Measurements from ENCODE around the gene FGF1.

The FGF1 gene

DNA sequence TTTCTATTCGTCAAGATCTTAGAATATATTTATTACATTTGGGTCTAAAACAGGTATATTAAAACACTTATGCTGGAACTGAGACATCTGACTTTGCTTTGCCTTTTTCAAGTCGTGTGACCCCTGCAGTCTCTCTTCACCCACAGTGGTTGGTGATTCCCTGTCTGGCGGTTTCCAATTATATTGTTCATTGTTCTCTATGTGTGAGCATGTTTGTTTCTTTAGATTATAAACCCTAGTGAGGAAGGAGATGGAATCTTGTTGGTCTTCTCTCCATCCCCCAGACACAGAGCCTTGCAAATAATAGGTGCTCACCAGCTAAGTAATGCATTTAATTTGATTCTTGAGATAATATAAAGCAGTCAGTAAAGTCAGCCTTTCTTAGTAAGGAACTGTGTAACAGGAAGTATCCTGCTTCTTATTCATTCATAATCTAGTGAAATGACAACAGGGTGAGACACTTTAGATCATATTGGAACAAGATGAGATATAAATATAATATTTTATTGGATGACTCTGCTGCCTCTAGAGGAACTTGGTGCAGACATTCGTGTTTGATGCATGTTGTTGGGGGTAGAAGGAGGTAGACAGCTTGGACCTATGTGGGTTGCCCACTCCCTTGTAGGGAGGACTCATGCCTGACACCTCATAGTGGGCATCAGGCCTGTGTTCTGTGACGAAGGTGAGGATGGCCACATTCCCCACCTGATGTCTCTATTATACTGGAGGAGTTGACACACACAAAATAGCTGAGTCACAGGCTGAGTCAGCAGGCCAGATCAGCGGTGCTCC lies 88.1 kb downstream of the FGF1 start:
- Histone ChIP-seq H3K27ac (no peak overlapping the region), H3K4me2 (ENCODE audit: low read length) (no peak overlapping the region), H3K79me2 (no peaks in the 10 kb centered on the region), H3K9ac (no peak overlapping the region), H3K4me1 (peaks cover 3% of the 10 kb centered on the region), H3K9me3 (ENCODE audit: control insufficient read depth, low read length) (no peaks in the 10 kb centered on the region), H2AFZ (no peak overlapping the region), H3K27me3 (ENCODE audit: control insufficient read depth, insufficient read depth, low read length) (no peaks in the 10 kb centered on the region), H3K36me3 (ENCODE audit: control insufficient read depth, insufficient read depth, low read length) (no peaks in the 10 kb centered on the region), H3K4me3 (ENCODE audit: low read depth, low read length) (no peak overlapping the region)
- TF ChIP-seq, protein P1, sequence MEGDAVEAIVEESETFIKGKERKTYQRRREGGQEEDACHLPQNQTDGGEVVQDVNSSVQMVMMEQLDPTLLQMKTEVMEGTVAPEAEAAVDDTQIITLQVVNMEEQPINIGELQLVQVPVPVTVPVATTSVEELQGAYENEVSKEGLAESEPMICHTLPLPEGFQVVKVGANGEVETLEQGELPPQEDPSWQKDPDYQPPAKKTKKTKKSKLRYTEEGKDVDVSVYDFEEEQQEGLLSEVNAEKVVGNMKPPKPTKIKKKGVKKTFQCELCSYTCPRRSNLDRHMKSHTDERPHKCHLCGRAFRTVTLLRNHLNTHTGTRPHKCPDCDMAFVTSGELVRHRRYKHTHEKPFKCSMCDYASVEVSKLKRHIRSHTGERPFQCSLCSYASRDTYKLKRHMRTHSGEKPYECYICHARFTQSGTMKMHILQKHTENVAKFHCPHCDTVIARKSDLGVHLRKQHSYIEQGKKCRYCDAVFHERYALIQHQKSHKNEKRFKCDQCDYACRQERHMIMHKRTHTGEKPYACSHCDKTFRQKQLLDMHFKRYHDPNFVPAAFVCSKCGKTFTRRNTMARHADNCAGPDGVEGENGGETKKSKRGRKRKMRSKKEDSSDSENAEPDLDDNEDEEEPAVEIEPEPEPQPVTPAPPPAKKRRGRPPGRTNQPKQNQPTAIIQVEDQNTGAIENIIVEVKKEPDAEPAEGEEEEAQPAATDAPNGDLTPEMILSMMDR (IDR thresholded peaks at IDR 0.05): no peak

DNA sequence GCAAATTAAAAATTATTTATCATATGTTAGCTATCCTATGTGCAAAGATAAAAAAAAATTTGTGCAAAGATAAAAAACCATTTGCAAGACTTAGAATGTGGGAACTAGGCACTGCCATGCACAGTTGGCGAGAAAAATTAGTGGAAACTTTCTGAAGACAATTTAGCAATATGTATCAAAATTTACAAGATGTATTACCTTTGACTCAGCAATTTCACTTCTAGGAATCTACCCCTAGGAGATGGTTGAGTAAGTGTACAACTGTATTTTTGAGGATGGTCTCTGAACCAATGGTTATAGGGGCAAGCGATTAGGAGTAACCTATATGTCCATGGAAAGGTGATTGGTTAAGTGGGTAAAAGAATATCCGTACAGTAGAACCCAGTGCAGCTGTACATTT lies 88.9 kb downstream of the FGF1 start:
- H3K9ac ChIP-seq: no peak overlapping the region
- H3K36me3 ChIP-seq (ENCODE audit: control insufficient read depth, insufficient read depth, low read length): no peaks in the 10 kb centered on the region
- H3K4me2 ChIP-seq (ENCODE audit: low read length): no peak overlapping the region
- H3K79me2 ChIP-seq: no peaks in the 10 kb centered on the region
- peaks cover 3% of the 10 kb centered on the region for H3K4me1 ChIP-seq
- no peak overlapping the region for H3K4me3 ChIP-seq (ENCODE audit: low read depth, low read length)
- no peaks in the 10 kb centered on the region for H3K9me3 ChIP-seq (ENCODE audit: control insufficient read depth, low read length)
- H3K27ac ChIP-seq: no peak overlapping the region
- TF ChIP-seq, protein P1 (IDR thresholded peaks at IDR 0.05): no peak
- H2AFZ ChIP-seq: no peak overlapping the region
- H3K27me3 ChIP-seq (ENCODE audit: control insufficient read depth, insufficient read depth, low read length): no peaks in the 10 kb centered on the region

DNA sequence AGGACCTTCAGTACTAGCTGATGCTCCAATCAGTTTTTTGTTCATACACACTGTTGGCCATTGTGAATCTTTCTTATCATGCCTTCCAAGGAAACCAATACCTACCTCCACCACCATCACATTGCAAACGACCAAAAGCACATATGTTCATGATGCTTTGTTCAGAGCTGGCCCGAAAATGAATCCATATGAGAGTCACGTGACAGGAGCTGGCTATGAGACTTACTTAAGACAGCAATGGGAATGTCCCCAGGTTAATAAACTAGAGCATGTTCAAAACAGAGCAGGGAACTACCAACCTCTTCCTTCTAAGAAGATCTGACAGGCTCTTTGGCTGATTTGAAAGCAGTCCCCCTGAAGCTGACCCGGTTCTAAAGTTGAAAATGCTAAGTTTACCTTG lies 93.5 kb downstream of the FGF1 start:
- Histone ChIP-seq H3K4me1 (no peaks in the 10 kb centered on the region), H3K4me2 (ENCODE audit: low read length) (no peak overlapping the region), H3K79me2 (no peaks in the 10 kb centered on the region), H3K27me3 (ENCODE audit: control insufficient read depth, insufficient read depth, low read length) (no peaks in the 10 kb centered on the region), H3K9ac (no peak overlapping the region), H2AFZ (no peak overlapping the region), H3K27ac (no peak overlapping the region), H3K9me3 (ENCODE audit: control insufficient read depth, low read length) (no peaks in the 10 kb centered on the region), H3K4me3 (ENCODE audit: low read depth, low read length) (no peak overlapping the region), H3K36me3 (ENCODE audit: control insufficient read depth, insufficient read depth, low read length) (no peaks in the 10 kb centered on the region)
- TF ChIP-seq, protein P1 (IDR thresholded peaks at IDR 0.05): no peak

DNA sequence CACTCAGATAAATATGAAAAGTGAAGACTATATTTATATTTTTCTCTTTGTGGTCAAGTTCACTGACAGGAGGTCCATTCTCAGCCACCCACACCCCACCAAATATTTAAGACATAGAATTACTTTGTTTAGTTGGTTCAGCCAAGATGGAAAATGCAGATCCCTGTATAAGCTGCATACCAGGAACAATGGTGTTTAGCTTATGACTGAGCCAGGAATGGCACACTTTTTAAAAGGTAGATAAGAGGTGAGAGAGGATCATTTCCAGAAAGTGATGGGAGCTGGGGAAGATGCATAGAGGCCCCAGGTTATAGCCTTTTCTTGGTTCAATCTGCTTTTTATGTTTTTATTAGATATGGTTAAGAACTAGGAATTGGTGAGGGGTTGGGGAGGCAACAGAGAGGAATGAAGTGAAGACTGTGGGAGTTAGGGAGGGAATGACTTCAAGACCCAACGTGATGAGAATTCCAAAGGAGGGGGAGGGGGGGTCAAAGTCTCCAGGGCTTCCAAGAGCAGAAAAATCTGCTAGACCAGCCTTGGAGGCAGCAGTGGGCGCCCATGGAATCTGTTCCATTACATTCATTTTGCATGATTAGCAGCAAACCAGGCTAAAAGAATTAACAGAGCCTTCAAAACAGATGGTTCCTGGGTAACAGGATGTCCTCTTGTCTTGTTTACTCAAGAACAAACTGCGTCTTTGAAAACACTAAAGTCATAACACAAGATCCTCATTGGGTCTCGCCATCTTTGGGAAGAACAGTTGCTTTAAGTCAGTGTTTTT lies 95.2 kb downstream of the FGF1 start:
- no peaks in the 10 kb centered on the region for H3K79me2 ChIP-seq
- no peaks in the 10 kb centered on the region for H3K9me3 ChIP-seq (ENCODE audit: control insufficient read depth, low read length)
- TF ChIP-seq, protein P1 (IDR thresholded peaks at IDR 0.05): no peak
- H3K27me3 ChIP-seq (ENCODE audit: control insufficient read depth, insufficient read depth, low read length): no peaks in the 10 kb centered on the region
- no peaks in the 10 kb centered on the region for H3K36me3 ChIP-seq (ENCODE audit: control insufficient read depth, insufficient read depth, low read length)
- no peak overlapping the region for H3K4me3 ChIP-seq (ENCODE audit: low read depth, low read length)
- H3K27ac ChIP-seq: no peak overlapping the region
- peaks cover 3% of the 10 kb centered on the region for H3K4me1 ChIP-seq
- no peak overlapping the region for H3K9ac ChIP-seq
- H3K4me2 ChIP-seq (ENCODE audit: low read length): no peak overlapping the region
- H2AFZ ChIP-seq: no peak overlapping the region

Data from parathyroid adenoma (tissue), 2 donors.